KMS-11 (cell line): ENCODE measurements around the gene PLB1.

Experiments used
- H2AFZ ChIP-seq: fragments of 200-600 bp; sonication (generic); 2 replicates; pipeline ENCODE4 v1.6.1; 2016; ENCODE audit warnings: antibody characterized with exemption, mixed run types, low read depth
- H3K27ac ChIP-seq: fragments of 200-600 bp; sonication (generic); 2 replicates; pipeline ENCODE4 v1.6.1; 2016; ENCODE audit warnings: mild to moderate bottlenecking, mixed run types
- H3K27me3 ChIP-seq: fragments of 200-600 bp; sonication (generic); 2 replicates; pipeline ENCODE4 v1.6.1; 2017; ENCODE audit warnings: mild to moderate bottlenecking, low read depth, mixed run types, moderate library complexity; ENCODE audit not compliant: insufficient read depth
- H3K36me3 ChIP-seq: fragments of 200-600 bp; sonication (generic); 2 replicates; pipeline ENCODE4 v1.6.1; 2017; ENCODE audit warnings: mild to moderate bottlenecking, mixed run types; ENCODE audit not compliant: insufficient read depth
- H3K4me1 ChIP-seq: fragments of 200-600 bp; sonication (generic); 2 replicates; pipeline ENCODE4 v1.6.1; 2016; ENCODE audit warnings: mild to moderate bottlenecking, low read depth, mixed run types; ENCODE audit not compliant: poor library complexity, severe bottlenecking
- H3K4me2 ChIP-seq: fragments of 200-600 bp; sonication (generic); 2 replicates; pipeline ENCODE4 v1.7.0; 2016; ENCODE audit warnings: mild to moderate bottlenecking, mixed run types
- H3K4me3 ChIP-seq: fragments of 200-600 bp; sonication (generic); IDR thresholded peaks from 2 replicates; pipeline ENCODE4 v1.6.1; 2017; ENCODE audit warnings: low read depth, low read length, mixed read lengths; ENCODE audit not compliant: insufficient read depth
- H3K79me2 ChIP-seq: fragments of 200-600 bp; sonication (generic); 2 replicates; pipeline ENCODE4 v1.6.1; 2016; ENCODE audit warnings: low read depth, mixed run types; ENCODE audit not compliant: insufficient read depth
- H3K9ac ChIP-seq: fragments of 200-600 bp; sonication (generic); 2 replicates; pipeline ENCODE4 v1.6.1; 2016; ENCODE audit warnings: mild to moderate bottlenecking, mixed run types
- H4K20me1 ChIP-seq: fragments of 200-600 bp; sonication (generic); 2 replicates; pipeline ENCODE4 v1.6.1; 2016; ENCODE audit warnings: mild to moderate bottlenecking, mixed run types; ENCODE audit not compliant: insufficient read depth
- TF ChIP-seq, protein P1 (sequence below): fragments of 200-600 bp; sonication (generic); conservative IDR thresholded peaks from 2 replicates; pipeline ENCODE4 v1.6.1; 2017; ENCODE audit warnings: low read depth, mild to moderate bottlenecking, antibody characterized with exemption, low read length, moderate library complexity, mixed read lengths

Gene PLB1

DNA sequence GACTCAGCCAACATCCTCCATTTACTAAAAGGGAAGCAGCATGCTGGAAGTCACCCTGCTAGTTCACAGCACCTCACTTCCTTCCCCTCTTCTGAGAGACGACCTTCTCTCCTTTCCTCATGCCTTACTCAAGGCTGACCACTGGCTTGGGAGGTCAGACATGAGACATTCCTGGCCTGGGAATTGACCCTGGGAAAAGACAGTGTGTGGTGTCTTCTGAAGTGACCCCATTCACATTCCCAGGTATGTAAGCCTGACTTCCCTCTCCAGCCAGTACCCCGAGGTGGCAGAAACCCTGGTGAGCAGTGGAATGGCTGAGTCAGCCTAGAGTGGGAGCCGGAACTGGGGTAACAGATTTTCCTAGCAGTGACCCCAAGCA is 92.4 kb downstream of the PLB1 start:
- Histone ChIP-seq H3K27ac (no peak overlapping the region), H4K20me1 (no peaks in the 10 kb centered on the region), H3K36me3 (no peaks in the 10 kb centered on the region), H2AFZ (no peak overlapping the region), H3K4me2 (no peak overlapping the region), H3K9ac (no peak overlapping the region), H3K4me3 (no peak overlapping the region), H3K4me1 (no peaks in the 10 kb centered on the region), H3K27me3 (no peaks in the 10 kb centered on the region), H3K79me2 (no peaks in the 10 kb centered on the region)
- TF ChIP-seq, protein P1, sequence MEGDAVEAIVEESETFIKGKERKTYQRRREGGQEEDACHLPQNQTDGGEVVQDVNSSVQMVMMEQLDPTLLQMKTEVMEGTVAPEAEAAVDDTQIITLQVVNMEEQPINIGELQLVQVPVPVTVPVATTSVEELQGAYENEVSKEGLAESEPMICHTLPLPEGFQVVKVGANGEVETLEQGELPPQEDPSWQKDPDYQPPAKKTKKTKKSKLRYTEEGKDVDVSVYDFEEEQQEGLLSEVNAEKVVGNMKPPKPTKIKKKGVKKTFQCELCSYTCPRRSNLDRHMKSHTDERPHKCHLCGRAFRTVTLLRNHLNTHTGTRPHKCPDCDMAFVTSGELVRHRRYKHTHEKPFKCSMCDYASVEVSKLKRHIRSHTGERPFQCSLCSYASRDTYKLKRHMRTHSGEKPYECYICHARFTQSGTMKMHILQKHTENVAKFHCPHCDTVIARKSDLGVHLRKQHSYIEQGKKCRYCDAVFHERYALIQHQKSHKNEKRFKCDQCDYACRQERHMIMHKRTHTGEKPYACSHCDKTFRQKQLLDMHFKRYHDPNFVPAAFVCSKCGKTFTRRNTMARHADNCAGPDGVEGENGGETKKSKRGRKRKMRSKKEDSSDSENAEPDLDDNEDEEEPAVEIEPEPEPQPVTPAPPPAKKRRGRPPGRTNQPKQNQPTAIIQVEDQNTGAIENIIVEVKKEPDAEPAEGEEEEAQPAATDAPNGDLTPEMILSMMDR, result no peak

DNA sequence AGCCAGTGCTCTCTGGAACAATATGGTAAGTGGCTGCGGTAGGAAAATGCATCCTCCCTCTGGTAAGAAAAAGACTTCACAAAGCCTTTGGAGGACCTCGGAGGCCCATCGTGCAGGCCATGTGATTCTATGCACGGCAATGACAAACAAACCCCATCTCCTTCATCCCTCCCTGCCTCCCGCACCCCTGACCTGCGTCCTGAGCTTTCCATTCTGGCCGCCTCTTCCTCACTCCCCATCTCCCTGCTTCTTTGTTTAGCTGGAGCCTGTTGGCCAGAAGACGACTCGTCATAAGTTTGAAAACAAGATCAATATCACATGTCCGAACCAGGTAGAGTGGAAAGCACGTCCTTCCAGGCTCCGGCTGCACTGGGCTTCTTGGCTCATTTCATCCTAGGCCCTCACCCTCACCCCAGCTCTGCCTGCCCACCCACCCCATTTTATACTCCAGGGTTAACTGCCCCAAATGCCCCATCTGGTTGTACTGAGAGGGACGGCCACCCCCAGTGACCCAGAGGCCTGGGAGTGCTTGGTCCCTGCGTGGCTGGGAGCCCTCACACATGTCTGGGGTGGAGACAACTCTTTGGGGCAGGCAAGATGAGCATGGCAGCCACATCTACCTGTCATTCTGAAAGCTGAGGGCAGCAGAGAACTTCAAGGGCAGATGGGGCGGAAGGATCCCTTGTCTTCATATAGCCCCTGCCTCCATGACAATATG is 94.0 kb downstream of the PLB1 start:
- Histone ChIP-seq H3K4me1 (no peaks in the 10 kb centered on the region), H3K9ac (no peak overlapping the region), H3K4me2 (no peak overlapping the region), H3K79me2 (no peaks in the 10 kb centered on the region), H3K27me3 (no peaks in the 10 kb centered on the region), H3K4me3 (no peak overlapping the region), H4K20me1 (no peaks in the 10 kb centered on the region), H2AFZ (no peak overlapping the region), H3K36me3 (no peaks in the 10 kb centered on the region), H3K27ac (no peak overlapping the region)
- TF ChIP-seq, protein P1, result no peak

DNA sequence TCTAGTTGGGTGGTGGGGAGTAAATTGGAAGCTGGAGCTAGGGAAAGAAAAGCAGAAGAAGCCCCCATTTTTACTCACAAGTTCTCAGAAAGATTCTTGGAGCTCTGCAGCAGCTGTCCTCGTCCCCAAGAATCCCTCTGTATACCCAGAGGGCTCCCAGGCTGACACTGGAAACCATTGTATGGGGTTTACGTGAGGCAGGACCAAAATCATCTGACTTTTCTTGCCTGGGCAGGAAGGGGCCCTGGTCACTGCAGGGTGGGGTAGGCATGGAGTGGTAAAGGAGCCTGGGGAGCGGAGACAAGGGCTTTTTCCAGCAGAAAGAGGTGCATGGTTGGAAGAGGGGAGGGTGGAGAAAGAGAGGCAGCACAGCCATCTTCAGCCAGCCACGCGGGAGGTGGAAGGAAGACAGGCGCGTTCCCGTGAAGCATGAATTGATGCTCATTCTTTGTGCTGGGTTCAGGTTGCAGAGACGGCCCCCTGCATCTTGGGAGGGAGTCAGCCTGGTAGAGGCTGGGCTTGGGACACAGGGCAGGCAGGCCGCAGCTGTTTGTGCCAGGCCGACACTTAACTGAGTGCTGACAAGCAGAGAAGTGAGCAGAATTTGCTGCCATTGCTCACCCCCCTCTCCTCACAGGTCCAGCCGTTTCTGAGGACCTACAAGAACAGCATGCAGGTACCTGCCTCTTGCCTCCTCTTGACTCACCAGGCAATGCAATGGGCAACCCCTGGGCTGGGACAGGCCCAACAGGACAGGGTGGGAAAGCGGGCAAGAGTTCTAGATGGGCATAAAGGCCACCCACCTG is 94.8 kb downstream of the PLB1 start:
- Histone ChIP-seq H3K36me3 (no peaks in the 10 kb centered on the region), H2AFZ (no peak overlapping the region), H4K20me1 (no peaks in the 10 kb centered on the region), H3K79me2 (no peaks in the 10 kb centered on the region), H3K4me3 (no peak overlapping the region), H3K9ac (no peak overlapping the region), H3K27me3 (no peaks in the 10 kb centered on the region), H3K4me2 (no peak overlapping the region), H3K4me1 (no peaks in the 10 kb centered on the region), H3K27ac (no peak overlapping the region)
- TF ChIP-seq, protein P1, result no peak

DNA sequence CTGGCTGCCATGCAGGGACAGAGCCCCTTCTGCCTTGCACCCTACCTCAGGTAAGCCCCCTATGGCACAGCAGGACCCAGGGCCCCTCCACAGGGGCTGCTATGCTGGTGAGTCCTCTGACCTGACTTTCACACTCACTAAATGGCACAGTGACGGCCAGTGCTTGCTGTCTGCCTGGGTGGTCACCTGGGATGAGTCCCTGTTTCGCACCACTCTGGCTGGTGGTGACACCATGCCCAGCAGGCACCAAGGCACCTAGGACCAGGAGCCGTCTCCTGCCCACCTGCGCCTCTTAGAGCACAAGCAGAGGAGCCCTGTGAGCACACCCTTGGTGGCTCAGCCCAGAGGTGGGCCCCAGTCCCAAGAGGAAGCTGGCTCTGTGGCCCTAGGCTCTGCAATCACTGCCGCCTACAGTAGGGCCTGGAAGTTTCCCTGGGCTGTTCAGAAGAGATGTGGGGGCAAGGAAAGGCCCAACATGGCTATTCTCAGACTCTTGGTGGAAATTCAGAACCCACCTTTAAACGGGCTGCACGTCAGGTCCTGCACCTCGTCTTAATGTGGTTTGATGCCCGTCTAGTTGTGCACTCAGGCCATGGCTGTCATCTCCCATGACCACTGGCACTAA is 96.0 kb downstream of the PLB1 start:
- H3K27me3 ChIP-seq, result no peaks in the 10 kb centered on the region
- H3K4me2 ChIP-seq, result no peak overlapping the region
- H3K79me2 ChIP-seq, result no peaks in the 10 kb centered on the region
- TF ChIP-seq, protein P1, result no peak
- H3K4me3 ChIP-seq, result no peak overlapping the region
- H3K36me3 ChIP-seq, result no peaks in the 10 kb centered on the region
- H2AFZ ChIP-seq, result no peak overlapping the region
- no peaks in the 10 kb centered on the region for H4K20me1 ChIP-seq
- no peaks in the 10 kb centered on the region for H3K4me1 ChIP-seq
- no peak overlapping the region for H3K27ac ChIP-seq
- no peak overlapping the region for H3K9ac ChIP-seq
